Endothelial cell (in vitro differentiated cells): ENCODE measurements around the gene STAT4. TPM values are rescaled to one million over a fixed set of nuclear protein-coding genes. Genes with fewer than 3 reads are reported as not detected.

Experiments
- DNase-seq: peaks from one replicate; pipeline ENCODE4 v3.0.0; 2021; ENCODE audit warnings: low spot score
- H3K27ac Mint-ChIP-seq: one replicate; pipeline ENCODE4 v1.8.0; 2021; ENCODE audit warnings: mixed read lengths, inconsistent platforms; ENCODE audit not compliant: unreplicated experiment
- H3K27me3 Mint-ChIP-seq: one replicate; pipeline ENCODE4 v1.8.0; 2021; ENCODE audit warnings: mild to moderate bottlenecking, moderate library complexity, mixed read lengths, inconsistent platforms; ENCODE audit not compliant: unreplicated experiment
- H3K36me3 Mint-ChIP-seq: one replicate; pipeline ENCODE4 v1.8.0; 2021; ENCODE audit warnings: mild to moderate bottlenecking, low read depth, mixed read lengths, inconsistent platforms; ENCODE audit not compliant: unreplicated experiment
- H3K4me1 Mint-ChIP-seq: one replicate; pipeline ENCODE4 v1.8.0; 2021; ENCODE audit warnings: mild to moderate bottlenecking, mixed read lengths, inconsistent platforms; ENCODE audit not compliant: unreplicated experiment
- H3K4me3 Mint-ChIP-seq: one replicate; pipeline ENCODE4 v1.8.0; 2021; ENCODE audit warnings: mild to moderate bottlenecking, mixed read lengths, inconsistent platforms; ENCODE audit not compliant: unreplicated experiment
- H3K9me3 Mint-ChIP-seq: one replicate; pipeline ENCODE4 v1.8.0; 2021; ENCODE audit warnings: mixed read lengths, inconsistent platforms; ENCODE audit not compliant: unreplicated experiment
- CTCF ChIP-seq: fragments of 200-600 bp; sonication (generic); IDR thresholded peaks from one replicate; pipeline ENCODE4 v1.5.0; 2021; ENCODE audit warnings: antibody characterized with exemption; ENCODE audit not compliant: unreplicated experiment
- total RNA-seq: library from RNA; stranded (reverse); fragmentation: NEBNext Ultra II Directional; extraction: Animal tissue kit (Norgen Biotek cat#: 25700); gene quantifications from one replicate; pipeline ENCODE4 v1.2.1, GENCODE V29; 2021; ENCODE audit not compliant: unreplicated experiment

STAT4 gene
- total RNA-seq, 1 donor from 2014 or later, result 1.1 TPM

- Mint-ChIP-seq H3K4me1 (no peaks in the 10 kb centered on the region), H3K4me3 (no peak overlapping the region), H3K27me3 (no peaks in the 10 kb centered on the region), H3K9me3 (no peaks in the 10 kb centered on the region), H3K36me3 (no peaks in the 10 kb centered on the region), H3K27ac (no peak overlapping the region)
- DNase-seq, result no peak
- TF ChIP-seq CTCF, result no peak
These were observed 7.0 kb downstream of the STAT4 start for GRCh38 chr2:191143791-191144190.

- H3K4me1 Mint-ChIP-seq, result peaks cover 6% of the 10 kb centered on the region
- TF ChIP-seq CTCF, result no peak
- no peak overlapping the region for H3K4me3 Mint-ChIP-seq
- H3K27me3 Mint-ChIP-seq, result no peaks in the 10 kb centered on the region
- no peaks in the 10 kb centered on the region for H3K9me3 Mint-ChIP-seq
- H3K27ac Mint-ChIP-seq, result no peak overlapping the region
- DNase-seq, result no peak
- H3K36me3 Mint-ChIP-seq, result no peaks in the 10 kb centered on the region
These were observed 21.9 kb downstream of the STAT4 start for GRCh38 chr2:191128911-191129304.

GRCh38 chr2:191128172-191128910 is 22.5 kb downstream of the STAT4 start:
- H3K27me3 Mint-ChIP-seq, result no peaks in the 10 kb centered on the region
- TF ChIP-seq CTCF, result no peak

GRCh38 chr2:191127235-191127634 is 23.6 kb downstream of the STAT4 start:
- H3K36me3 Mint-ChIP-seq, result no peaks in the 10 kb centered on the region
- peaks cover 6% of the 10 kb centered on the region for H3K4me1 Mint-ChIP-seq
- H3K27me3 Mint-ChIP-seq, result no peaks in the 10 kb centered on the region
- no peaks in the 10 kb centered on the region for H3K9me3 Mint-ChIP-seq
- no peak for DNase-seq
- no peak overlapping the region for H3K4me3 Mint-ChIP-seq
- TF ChIP-seq CTCF, result no peak
- H3K27ac Mint-ChIP-seq, result no peak overlapping the region

More at GRCh38 chr2:191128172-191128910, 22.5 kb downstream of the STAT4 start:
- DNase-seq, result no peak
- Mint-ChIP-seq H3K4me3 (no peak overlapping the region), H3K36me3 (no peaks in the 10 kb centered on the region), H3K4me1 (peaks cover 6% of the 10 kb centered on the region), H3K9me3 (no peaks in the 10 kb centered on the region), H3K27ac (no peak overlapping the region)

GRCh38 chr2:191126386-191127085 is 24.3 kb downstream of the STAT4 start:
- no peaks in the 10 kb centered on the region for H3K27me3 Mint-ChIP-seq
- no peak overlapping the region for H3K27ac Mint-ChIP-seq
- H3K4me1 Mint-ChIP-seq, result peaks cover 6% of the 10 kb centered on the region
- H3K36me3 Mint-ChIP-seq, result no peaks in the 10 kb centered on the region
- no peak for DNase-seq
- H3K4me3 Mint-ChIP-seq, result no peak overlapping the region
- H3K9me3 Mint-ChIP-seq, result no peaks in the 10 kb centered on the region
- no peak for TF ChIP-seq CTCF
